Activated gamma-delta T cell treated with Interleukin-2 at 50 U/mL for 16 hours (primary cell): Measurements from ENCODE around the gene DENND11.
"Not testable (repeated sequence)": the region's sequence is repeated elsewhere in the genome, so short reads cannot be mapped to it uniquely, and the experiment has no call there.

ENCODE experiments used
- DNase-seq: peaks from one replicate; pipeline ENCODE4 v3.0.0-alpha.2; 2020

Gene DENND11

GRCh38 chr7:141706239-141707064, 4.5 kb upstream of the DENND11 start:
- no peak for DNase-seq

GRCh38 chr7:141704741-141705140, 2.8 kb upstream of the DENND11 start:
- DNase-seq = no peak

GRCh38 chr7:141704112-141704511, 2.1 kb upstream of the DENND11 start:
- DNase-seq = no peak

GRCh38 chr7:141702892-141703291, 926 bp upstream of the DENND11 start:
- no peak for DNase-seq

DNA sequence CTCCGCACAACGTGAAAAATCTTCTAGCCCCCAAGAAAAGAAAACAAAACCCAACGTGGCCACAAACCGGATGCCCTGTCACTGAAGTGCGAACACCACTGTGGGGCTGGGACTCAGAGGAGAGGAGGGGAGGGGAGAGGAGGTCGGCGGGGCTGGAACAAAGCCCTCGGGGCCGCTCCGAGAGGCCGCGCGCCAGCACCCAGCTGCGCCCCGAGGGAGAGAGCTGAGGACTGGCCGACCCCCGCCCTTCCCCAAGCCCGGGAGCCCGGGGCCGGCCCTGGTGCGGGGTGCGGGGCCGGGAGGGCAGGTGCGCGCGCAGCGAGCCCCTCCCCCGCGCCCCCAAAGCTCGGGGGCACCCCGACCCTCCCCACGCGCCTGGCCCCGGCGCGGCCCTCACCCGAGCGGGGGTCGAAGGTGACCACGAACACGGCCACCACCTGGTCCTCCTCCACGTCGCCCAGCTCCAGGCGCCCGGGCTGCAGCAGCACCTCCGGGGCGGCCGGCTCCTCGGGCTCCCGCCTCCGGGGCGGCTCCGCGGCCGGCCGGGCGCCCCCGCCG, 398 bp downstream of the DENND11 start:
- peak; percentile 78 for DNase-seq

DNA sequence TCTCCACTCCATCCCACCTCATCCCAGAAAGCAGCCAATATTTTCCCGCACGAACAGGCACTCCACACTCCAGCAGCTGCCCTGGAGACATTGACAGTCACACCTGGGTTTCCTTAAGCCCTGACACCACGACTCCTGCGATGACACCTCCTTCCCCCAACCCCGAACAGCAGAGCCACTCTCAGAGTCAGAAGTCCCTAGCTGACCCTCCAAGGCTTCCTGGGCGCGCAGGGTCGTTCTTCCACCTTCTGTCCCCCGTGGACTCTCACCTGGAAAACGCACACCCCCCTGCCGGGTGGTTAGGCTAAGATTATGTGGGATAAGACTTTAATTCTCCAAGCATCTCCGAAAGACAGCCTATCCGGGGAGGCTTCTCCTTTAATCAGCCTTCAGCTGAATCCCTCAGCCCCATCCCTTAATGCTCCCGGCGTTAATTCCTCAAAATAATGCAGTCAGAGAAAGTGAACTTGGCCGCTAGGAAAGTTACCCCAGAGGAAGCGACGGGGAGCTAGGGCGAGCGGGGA, 1.1 kb downstream of the DENND11 start:
- DNase-seq = peak; percentile 9

DNA sequence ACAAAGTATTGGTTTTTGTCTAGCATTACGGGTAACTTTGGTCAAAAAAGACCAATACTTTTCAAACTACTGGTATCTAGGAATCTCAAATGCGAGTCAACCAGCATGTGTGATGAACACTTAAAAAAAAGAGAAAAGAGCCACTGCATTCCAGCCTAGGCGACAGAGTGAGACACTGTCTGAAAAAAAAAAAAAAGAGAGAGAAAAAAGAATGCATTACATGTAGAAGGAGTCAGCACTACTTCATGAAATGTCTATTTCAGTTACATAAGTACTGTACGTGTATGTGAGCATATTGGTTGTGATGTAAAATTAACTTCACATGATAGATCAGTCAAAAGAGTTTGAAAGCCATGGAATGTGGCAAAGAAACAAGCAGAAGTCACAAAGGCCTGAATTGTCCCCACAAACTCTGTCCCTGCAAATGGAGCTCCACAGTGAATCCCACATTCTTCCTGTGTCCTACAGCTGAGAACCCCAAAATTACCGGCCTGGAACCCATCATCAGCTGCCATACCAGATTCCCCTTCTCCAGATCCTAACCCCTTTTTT, 1.6 kb downstream of the DENND11 start:
- no peak for DNase-seq

DNA sequence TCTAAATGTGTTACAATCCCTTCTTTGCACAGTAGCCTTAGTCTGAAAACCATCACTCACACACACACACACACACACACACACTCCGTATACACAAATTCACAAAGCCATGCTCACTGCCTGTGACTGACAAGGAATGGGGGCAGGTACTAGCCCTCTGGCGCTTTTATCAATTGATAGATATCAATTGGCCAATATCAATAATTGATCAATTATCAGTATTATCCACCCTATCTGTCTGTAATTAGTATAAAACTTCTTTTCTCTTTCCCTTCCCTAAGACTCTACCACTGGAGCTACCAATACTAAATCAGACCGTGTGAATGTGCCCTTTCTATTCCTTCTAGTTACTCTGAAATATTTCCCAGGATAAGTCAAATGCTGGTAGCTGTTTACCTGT, 2.1 kb downstream of the DENND11 start:
- DNase-seq = no peak

DNA sequence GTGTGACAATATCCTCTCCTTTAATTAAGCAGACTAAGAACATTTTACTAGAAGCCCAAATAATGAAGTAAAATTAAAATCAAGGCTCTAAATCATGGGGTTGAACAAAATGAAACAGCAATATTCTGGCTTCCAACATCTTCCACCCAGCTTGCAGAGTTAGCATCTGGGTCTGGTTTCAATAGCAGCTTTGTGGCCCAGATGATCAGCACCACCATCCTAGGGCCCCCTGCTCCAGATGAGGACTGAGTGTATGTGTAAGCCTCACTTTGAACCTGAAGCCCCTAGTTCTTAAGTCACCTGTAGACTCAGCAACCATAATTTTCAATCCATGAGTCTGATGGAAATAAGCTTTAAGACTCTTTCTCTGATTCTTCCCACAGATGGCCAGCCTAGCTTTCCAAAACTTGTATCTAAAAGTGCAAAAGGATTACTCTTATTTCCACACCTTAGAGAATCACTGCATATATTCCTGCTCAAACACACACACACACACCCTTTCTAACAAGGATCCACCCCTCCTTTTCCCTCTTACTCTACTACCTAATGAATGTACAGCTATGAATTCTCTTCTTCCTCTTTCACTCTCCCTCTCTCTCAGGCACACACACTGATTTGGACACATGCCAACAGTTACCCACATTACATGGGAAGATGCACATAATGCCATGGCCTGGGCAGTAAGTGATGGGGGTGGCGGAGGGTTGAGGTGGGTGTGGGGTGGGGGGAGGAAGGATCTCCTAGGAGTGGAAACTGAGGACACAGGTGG, 3.5 kb downstream of the DENND11 start:
- no peak for DNase-seq

- DNase-seq = no peak
Observed at GRCh38 chr7:141697211-141697871, 4.6 kb downstream of the DENND11 start.

DNA sequence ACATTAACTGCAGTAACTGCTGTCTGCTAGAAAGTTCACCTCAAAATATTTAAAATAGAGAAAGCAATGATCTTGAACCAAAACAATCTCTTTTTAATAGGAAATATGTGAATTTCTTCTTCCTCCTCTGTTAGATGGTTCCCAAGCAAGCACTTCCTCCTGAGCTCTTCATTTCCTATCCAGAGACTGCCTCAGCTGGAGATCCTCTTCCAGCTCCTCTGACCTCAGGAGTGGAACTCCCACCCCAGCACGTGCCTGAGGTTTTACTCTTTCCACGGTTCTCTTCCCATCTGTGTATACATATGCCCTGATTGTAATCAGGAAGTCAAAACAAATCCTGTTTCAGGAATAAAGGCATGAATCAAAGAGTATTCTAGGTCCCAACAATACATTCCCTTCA, 5.6 kb downstream of the DENND11 start:
- no peak for DNase-seq

DNA sequence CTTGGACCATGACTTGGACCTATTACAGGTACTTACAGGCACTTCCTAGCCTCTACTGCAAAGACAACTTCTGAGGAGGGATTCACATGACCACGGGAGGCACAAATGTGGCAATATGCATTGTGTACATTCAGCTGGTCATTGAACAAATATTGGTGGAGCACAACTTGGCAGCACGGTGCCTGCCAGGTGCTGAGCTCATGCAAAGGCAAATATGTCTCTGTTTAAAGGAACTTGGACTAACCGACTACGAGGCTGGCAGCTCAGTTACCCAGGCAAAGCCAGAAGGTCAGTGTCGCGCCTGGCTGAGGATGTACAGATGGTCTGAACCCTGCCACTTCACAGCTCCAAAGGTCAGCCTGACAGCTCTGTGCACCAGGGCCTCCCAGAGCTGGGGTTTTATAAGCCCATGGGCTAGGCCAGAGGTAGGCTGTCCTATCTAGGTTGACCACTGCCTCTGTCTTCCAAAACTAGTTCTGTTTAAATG, 6.1 kb downstream of the DENND11 start:
- DNase-seq = no peak

DNA sequence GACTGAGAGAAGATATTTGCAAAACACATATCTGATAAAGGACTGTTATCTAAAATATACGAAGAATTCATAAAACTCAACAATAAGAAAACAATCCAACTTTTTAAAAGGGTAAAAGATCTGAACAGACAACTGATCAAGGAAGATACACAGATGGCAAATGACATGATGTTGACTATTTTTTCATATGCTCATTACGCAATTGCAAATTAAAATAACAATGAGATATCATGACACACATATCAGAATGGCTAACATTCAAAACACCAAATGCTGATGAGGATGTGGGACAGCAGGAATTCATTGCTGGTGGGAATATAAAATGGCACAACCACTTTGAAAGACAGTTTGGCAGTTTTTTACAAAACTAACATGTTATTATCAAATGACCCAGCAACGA, 8.9 kb downstream of the DENND11 start:
- no peak for DNase-seq

GRCh38 chr7:141691961-141692360, 10.0 kb downstream of the DENND11 start:
- DNase-seq = no peak

DNA sequence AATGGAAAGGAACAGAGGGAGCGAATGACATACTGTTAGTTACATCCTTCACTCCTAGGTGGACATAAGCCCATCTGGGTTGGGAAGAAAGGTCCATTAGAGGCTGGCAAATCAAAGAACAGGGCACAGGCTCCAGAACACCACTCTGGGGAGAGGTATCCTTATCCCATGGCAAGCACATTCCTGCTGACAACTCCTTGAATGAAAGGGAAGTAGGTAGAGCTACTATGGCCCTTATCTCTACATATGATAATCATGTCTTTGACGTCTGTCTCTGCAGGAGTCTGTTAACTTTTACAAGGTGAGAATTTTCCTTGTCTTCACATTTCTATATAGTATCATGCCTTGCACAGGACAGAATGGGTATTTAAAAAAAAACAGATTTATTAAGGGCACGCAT, 10.4 kb downstream of the DENND11 start:
- no peak for DNase-seq

GRCh38 chr7:141689072-141689825, 12.7 kb downstream of the DENND11 start:
- not testable (repeated sequence) for DNase-seq

- no peak for DNase-seq
Observed at GRCh38 chr7:141688043-141688442, 13.9 kb downstream of the DENND11 start.

GRCh38 chr7:141686670-141687069, 15.3 kb downstream of the DENND11 start:
- no peak for DNase-seq

GRCh38 chr7:141686074-141686473, 15.9 kb downstream of the DENND11 start:
- DNase-seq = no peak

GRCh38 chr7:141685285-141686023, 16.5 kb downstream of the DENND11 start:
- DNase-seq = no peak

DNA sequence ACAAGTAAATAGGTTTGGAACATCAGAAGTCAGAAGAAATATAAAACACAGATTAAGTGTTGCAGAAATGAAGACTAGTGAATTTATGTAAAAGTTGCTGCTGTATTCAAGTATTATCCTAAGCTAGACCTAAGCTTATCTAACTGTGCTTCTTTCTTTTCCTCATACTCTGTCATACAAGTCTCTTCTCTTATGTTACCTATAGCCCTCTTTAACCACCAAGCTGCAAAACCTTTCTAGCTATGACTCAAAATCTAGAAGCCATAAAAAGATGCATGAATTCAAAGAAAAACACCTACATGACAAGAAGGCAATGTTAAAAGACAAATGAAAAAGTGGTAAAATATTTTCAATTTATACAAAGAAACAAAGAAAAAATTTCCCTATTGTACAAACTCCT, 23.0 kb downstream of the DENND11 start:
- DNase-seq = no peak
